Activated CD4-positive, alpha-beta T cell treated with anti-CD3 and anti-CD28 coated beads for 36 hours (primary cell): ENCODE measurements around the gene RUNDC3A. TPM values are rescaled to one million over a fixed set of nuclear protein-coding genes. Genes with fewer than 3 reads are reported as not detected.

Source experiments
- ATAC-seq: fragments of 200-7000 bp; cut with Tn5 transposase; one replicate; pipeline ENCODE4 v1.10.0; 2021; ENCODE audit warnings: mild to moderate bottlenecking, moderate library complexity
- CTCF ChIA-PET: fragments of 350-600 bp; sonication (Branson Sonifier 250); formaldehyde crosslinking; loops from one replicate; lab custom pipeline; 2021; ENCODE audit warnings: antibody characterized with exemption; lab: Charles Lee
- POLR2A ChIA-PET: fragments of 350-600 bp; sonication (Branson Sonifier 250); formaldehyde crosslinking; loops from one replicate; lab custom pipeline; 2021; ENCODE audit warnings: antibody characterized with exemption, inconsistent platforms; lab: Charles Lee
- DNase-seq: peaks from one replicate; pipeline ENCODE4 v3.0.0-alpha.2; 2020
- H3K27ac Mint-ChIP-seq: one replicate; pipeline ENCODE4 v1.8.0; 2021; ENCODE audit warnings: mixed read lengths
- H3K27me3 Mint-ChIP-seq: one replicate; pipeline ENCODE4 v1.8.0; 2021; ENCODE audit warnings: mixed read lengths
- H3K36me3 Mint-ChIP-seq: one replicate; pipeline ENCODE4 v1.8.0; 2021; ENCODE audit warnings: low read depth, mixed read lengths
- H3K4me1 Mint-ChIP-seq: one replicate; pipeline ENCODE4 v1.8.0; 2021; ENCODE audit warnings: mixed read lengths
- H3K4me3 Mint-ChIP-seq: one replicate; pipeline ENCODE4 v1.8.0; 2021; ENCODE audit warnings: mild to moderate bottlenecking, moderate library complexity, mixed read lengths
- H3K9me3 Mint-ChIP-seq: one replicate; pipeline ENCODE4 v1.8.0; 2021; ENCODE audit warnings: low read depth, mixed read lengths
- intact Hi-C, 2 experiments: fragments of 100-400 bp; cut with DNase I in 1 of 2; cut with micrococcal nuclease in 1 of 2; formaldehyde crosslinking; loops; one replicate each; pipeline versions ENCODE4 v1.14.2 to v1.15.1; 2022 to 2024; cut with DNase I, micrococcal nuclease
- total RNA-seq, 2 experiments: library from RNA; stranded (reverse); gene quantifications; one replicate each; pipeline ENCODE4 v1.2.3, GENCODE V29; 2021

Gene RUNDC3A
- total RNA-seq, 2 experiments from 2014 or later = 0.11 TPM; not detected in 1

DNA sequence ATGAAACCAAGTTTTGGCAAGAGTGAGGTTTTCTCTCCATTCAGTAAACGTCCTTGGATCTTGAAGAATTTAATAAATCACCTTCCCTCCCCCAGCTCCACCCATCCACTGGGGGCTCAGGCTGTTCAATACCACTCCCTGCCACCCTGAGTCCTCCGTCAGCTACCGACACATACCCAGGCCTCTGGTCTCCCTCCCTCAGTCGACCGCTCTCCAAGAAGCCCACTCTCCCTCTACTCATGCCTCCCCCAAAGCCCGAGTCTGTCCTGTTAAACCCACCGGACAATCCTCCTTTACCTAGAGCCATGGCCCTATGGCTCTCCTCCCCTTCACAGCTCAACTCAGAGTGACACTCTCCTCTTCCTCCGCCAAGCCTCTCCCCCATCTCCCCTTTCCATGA is 20.8 kb upstream of the RUNDC3A start:
- no peak for DNase-seq
- POLR2A ChIA-PET = interaction anchor here (0.6 kb wide), 1 partner anchor 70 kb away, joined by 3 read pairs; no protein-coding TSS in a partner anchor
- H3K27me3 Mint-ChIP-seq = peaks cover 2% of the 10 kb centered on the region
- no peak overlapping the region for H3K27ac Mint-ChIP-seq
- intact Hi-C loops = no loop called here
- no peak overlapping the region for H3K4me3 Mint-ChIP-seq
- H3K4me1 Mint-ChIP-seq = no peaks in the 10 kb centered on the region
- no peaks in the 10 kb centered on the region for H3K36me3 Mint-ChIP-seq
- H3K9me3 Mint-ChIP-seq = no peaks in the 10 kb centered on the region
- ATAC-seq = no peak
- CTCF ChIA-PET = interaction anchor here (0.8 kb wide), 1 partner anchor 43 kb away, joined by 3 read pairs; no protein-coding TSS in a partner anchor

DNA sequence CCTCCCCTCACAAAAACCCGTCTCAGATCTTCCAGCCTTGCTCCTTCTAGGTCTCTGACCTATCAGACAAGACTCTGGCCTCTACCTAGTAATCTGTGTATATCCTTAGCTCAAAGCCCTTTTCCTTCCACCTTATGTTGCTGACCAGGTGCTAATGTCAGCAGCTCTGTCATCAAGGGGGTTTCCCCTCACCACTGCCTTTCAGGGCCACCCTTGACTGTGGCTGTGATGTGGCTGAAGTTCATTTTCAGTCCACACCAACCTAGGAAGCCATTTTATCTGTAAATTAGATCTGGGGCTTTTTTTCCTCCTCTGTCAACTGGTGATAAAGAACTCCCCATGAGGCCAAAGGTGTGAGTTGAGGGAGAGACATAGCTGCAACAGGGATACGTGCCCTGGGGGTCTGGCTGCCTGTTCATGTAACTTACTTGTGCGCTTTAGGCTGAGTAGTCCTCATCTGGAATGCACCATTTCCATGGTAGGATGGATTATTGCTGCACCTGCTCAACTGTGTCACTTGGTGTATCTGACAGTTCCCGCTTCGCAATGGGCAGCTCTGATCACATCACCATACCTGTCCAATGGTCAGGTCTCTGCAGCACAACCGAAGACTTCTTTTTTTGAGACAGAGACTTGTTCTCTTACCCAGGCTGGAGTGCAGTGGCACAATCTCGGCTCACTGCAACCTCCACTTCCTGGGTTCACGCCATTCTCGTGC is 14.7 kb upstream of the RUNDC3A start:
- Mint-ChIP-seq H3K27ac (no peak overlapping the region), H3K4me3 (no peak overlapping the region), H3K4me1 (no peaks in the 10 kb centered on the region), H3K9me3 (no peaks in the 10 kb centered on the region), H3K36me3 (no peaks in the 10 kb centered on the region), H3K27me3 (peaks cover 2% of the 10 kb centered on the region)
- ATAC-seq (peak; percentile 33), DNase-seq (no peak)
- intact Hi-C loops = no loop called here
- ChIA-PET CTCF (interaction anchor here (1.3 to 2.0 kb wide), 2 partner anchors 60 to 64 kb away, joined by 3 to 5 read pairs; no protein-coding TSS in a partner anchor), POLR2A (no interaction called here)

DNA sequence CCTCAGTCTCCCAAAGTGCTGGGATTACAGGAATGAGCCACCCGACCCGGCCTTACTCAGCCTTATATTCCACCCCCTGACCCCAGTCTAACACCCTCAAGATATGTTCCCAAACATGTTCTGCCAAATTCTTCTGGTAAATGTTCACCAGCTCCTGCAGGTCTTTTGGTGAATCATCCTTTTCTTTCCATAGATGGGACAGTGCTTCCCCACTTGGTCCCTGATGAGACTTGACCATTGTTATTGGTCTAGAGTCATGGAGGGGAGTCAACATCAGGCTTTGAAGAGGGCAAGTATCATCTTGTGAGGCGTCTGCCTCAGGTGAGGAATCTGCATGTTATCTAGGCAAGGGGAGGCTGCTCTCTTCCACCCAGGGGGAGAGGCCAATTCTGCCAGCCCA is 10.4 kb upstream of the RUNDC3A start:
- H3K4me3 Mint-ChIP-seq = no peak overlapping the region
- ChIA-PET CTCF (no interaction called here), POLR2A (interaction anchor here (0.6 kb wide), 1 partner anchor 32 kb away, joined by 3 read pairs; no protein-coding TSS in a partner anchor)
- no peak for DNase-seq
- H3K27ac Mint-ChIP-seq = no peak overlapping the region
- ATAC-seq = no peak
- intact Hi-C loops = no loop called here
- no peaks in the 10 kb centered on the region for H3K4me1 Mint-ChIP-seq
- H3K27me3 Mint-ChIP-seq = no peaks in the 10 kb centered on the region
- H3K36me3 Mint-ChIP-seq = no peaks in the 10 kb centered on the region
- no peaks in the 10 kb centered on the region for H3K9me3 Mint-ChIP-seq

DNA sequence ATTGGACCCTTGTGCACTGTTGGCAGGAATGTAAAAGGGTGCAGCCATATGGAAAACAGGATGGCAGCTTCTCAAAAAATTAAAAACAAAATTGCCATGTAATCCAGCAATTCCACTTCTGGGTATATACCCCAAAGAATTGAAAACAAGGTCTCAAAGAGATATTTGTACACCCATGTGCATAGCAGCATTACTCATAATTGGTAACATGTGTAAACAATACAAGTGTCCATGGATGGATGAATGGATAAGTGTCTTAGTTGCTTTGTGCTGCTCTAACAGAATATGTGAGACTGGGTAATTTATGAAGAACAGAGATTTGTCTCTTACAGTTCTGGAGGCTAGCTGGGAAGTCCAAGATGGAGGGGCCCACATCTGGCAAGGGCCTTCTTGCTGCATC is 3.8 kb upstream of the RUNDC3A start:
- intact Hi-C loops = no loop called here
- no peak for ATAC-seq

DNA sequence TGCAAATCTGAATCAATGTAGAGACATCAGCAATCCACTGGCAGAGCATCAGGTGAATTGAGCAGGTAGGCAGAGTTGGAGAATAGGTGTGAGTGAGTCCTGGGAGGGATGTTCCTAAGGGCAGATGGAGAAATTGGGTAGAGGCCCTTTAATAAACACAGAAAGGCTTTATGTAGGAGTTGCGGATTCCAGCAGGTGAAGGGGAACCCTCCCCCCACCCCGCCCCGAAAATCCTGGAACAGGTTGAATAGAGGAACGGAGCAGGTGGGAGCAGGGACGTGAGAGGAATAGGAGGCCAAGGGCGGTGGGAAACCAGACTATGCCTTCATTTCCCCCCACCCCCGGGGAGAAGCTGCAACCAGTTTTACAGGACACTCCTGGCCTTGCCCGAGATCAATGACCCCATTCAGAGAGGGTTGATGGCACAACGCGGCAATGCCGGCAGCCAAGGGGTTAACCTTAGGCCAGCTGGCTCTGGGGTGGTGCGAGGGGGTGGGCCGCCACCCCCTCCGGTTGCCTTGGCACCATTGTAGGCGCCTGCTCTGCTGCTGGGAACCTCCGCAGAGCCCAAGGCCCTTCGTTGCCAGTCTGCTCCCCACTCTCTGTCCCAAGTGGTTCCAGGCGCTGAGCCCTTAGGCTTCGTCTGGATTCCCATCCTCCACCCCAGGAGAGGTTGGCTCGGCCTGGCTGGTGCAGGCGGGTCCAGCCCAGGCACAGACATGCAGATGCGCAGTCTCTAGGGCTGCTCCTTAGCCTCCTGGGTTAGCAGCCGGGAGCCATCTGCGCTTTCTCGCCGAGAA is 814 bp upstream of the RUNDC3A start:
- peak; percentile 40 for ATAC-seq
- Mint-ChIP-seq H3K4me1 (peaks cover 5% of the 10 kb centered on the region), H3K27ac (no peak overlapping the region), H3K36me3 (no peaks in the 10 kb centered on the region), H3K4me3 (no peak overlapping the region), H3K9me3 (no peaks in the 10 kb centered on the region), H3K27me3 (peaks cover 23% of the 10 kb centered on the region)
- intact Hi-C loops = loop anchor here in 1 of 2 experiments (1.0 kb wide), 3 partner anchors 17 to 86 kb away; partner anchors contain the start of genes GRN and SLC25A39
- ChIA-PET POLR2A (interaction anchor here (0.6 to 1.1 kb wide), 2 partner anchors 86 to 223 kb away, joined by 4 to 8 read pairs; no protein-coding TSS in a partner anchor), CTCF (interaction anchor here (0.8 kb wide), 1 partner anchor 69 kb away, joined by 3 read pairs; no protein-coding TSS in a partner anchor)
- no peak for DNase-seq

More for the DNA sequence above, 3.8 kb upstream of the RUNDC3A start:
- Mint-ChIP-seq H3K27ac (no peak overlapping the region), H3K9me3 (no peaks in the 10 kb centered on the region), H3K4me1 (peaks cover 5% of the 10 kb centered on the region), H3K4me3 (no peak overlapping the region), H3K36me3 (no peaks in the 10 kb centered on the region), H3K27me3 (peaks cover 20% of the 10 kb centered on the region)
- DNase-seq = no peak
- CTCF ChIA-PET = interaction anchor here (1.2 to 1.8 kb wide), 3 partner anchors 26 to 101 kb away, joined by 3 to 7 read pairs (median 6); no protein-coding TSS in a partner anchor
- POLR2A ChIA-PET = no interaction called here

DNA sequence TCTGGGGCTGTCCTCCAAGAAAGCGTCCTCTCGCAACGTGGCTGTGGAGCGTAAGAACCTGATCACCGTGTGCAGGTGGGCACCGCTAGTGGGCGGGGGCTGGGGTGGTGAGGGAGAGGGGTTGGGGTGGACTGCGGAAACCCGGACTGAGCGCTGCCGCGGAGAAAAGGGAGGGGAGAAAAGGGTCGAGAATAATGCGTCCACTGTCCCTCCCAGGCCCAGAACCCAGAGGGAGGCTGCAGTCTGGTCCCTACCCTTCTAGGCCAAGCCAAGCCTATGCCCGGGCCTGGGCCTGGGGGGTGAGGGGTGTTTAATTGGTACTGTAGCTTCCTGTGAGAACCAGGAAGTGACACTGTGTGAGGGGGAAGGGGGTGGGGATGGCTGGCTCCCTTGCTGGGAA is 464 bp downstream of the RUNDC3A start:
- no peak overlapping the region for H3K27ac Mint-ChIP-seq
- H3K36me3 Mint-ChIP-seq = no peaks in the 10 kb centered on the region
- CTCF ChIA-PET = interaction anchor here (0.8 kb wide), 1 partner anchor 67 kb away, joined by 3 read pairs; no protein-coding TSS in a partner anchor
- intact Hi-C loops = loop anchor here in 1 of 2 experiments (1.0 kb wide), 3 partner anchors 15 to 88 kb away; partner anchors contain the start of genes GRN and SLC25A39
- no peaks in the 10 kb centered on the region for H3K9me3 Mint-ChIP-seq
- H3K27me3 Mint-ChIP-seq = peaks cover 28% of the 10 kb centered on the region
- POLR2A ChIA-PET = interaction anchor here (1.1 kb wide), 1 partner anchor 88 kb away, joined by 4 read pairs; no protein-coding TSS in a partner anchor
- no peak overlapping the region for H3K4me3 Mint-ChIP-seq
- no peak for ATAC-seq
- DNase-seq = no peak
- peaks cover 5% of the 10 kb centered on the region for H3K4me1 Mint-ChIP-seq

DNA sequence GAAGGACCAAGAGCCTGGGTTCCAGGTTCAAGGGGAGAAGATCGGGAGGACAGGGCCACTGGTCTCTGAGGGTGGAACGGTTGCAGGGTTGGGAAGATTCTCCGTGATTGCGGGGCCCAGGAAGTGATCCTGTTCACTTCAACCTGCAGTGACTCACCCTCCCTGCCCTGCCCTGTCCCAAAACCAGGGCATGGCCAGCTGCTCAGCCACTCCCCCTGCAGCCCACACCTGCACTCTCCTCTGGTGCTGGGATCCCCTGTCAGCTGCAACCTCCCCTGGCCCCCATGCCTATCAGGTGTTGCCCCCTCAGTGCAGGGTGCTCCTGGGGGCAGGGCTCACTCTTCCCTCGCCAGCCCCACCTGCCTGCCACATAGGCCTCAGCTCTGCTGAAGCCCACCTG is 1.1 kb downstream of the RUNDC3A start:
- Mint-ChIP-seq H3K27ac (no peak overlapping the region), H3K36me3 (no peaks in the 10 kb centered on the region), H3K4me1 (peaks cover 5% of the 10 kb centered on the region), H3K9me3 (no peaks in the 10 kb centered on the region), H3K27me3 (peaks cover 31% of the 10 kb centered on the region), H3K4me3 (no peak overlapping the region)
- intact Hi-C loops = no loop called here
- DNase-seq (no peak), ATAC-seq (no peak)
- ChIA-PET POLR2A (no interaction called here), CTCF (interaction anchor here (0.9 to 1.7 kb wide), 2 partner anchors 21 to 36 kb away, joined by 3 to 4 read pairs; no protein-coding TSS in a partner anchor)

DNA sequence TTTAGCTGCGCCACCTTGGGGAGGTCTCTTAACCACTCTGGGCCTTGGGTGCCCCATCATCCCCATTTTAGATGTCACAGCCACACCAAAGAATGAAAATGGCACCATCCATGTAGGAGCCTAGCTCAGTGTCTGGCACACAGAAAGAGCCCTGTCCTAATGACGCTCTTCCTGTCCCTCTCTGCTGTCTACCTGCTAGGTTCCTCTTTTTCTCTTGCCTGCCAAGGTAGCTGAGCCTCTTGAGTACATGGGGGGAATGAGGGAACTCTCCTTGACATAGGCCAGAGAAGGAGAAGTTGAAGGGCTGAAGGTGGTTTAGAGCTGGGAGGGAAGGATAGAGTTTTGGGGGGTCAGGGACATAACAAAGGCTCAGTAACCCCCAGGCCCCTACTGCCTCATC is 1.8 kb downstream of the RUNDC3A start:
- ATAC-seq (no peak), DNase-seq (no peak)
- POLR2A ChIA-PET = no interaction called here
- peaks cover 5% of the 10 kb centered on the region for H3K4me1 Mint-ChIP-seq
- no peak overlapping the region for H3K4me3 Mint-ChIP-seq
- intact Hi-C loops = no loop called here
- no peaks in the 10 kb centered on the region for H3K36me3 Mint-ChIP-seq
- H3K9me3 Mint-ChIP-seq = no peaks in the 10 kb centered on the region
- peaks cover 31% of the 10 kb centered on the region for H3K27me3 Mint-ChIP-seq
- H3K27ac Mint-ChIP-seq = no peak overlapping the region
- CTCF ChIA-PET = interaction anchor here (0.9 to 1.7 kb wide), 2 partner anchors 21 to 36 kb away, joined by 3 to 4 read pairs; no protein-coding TSS in a partner anchor

DNA sequence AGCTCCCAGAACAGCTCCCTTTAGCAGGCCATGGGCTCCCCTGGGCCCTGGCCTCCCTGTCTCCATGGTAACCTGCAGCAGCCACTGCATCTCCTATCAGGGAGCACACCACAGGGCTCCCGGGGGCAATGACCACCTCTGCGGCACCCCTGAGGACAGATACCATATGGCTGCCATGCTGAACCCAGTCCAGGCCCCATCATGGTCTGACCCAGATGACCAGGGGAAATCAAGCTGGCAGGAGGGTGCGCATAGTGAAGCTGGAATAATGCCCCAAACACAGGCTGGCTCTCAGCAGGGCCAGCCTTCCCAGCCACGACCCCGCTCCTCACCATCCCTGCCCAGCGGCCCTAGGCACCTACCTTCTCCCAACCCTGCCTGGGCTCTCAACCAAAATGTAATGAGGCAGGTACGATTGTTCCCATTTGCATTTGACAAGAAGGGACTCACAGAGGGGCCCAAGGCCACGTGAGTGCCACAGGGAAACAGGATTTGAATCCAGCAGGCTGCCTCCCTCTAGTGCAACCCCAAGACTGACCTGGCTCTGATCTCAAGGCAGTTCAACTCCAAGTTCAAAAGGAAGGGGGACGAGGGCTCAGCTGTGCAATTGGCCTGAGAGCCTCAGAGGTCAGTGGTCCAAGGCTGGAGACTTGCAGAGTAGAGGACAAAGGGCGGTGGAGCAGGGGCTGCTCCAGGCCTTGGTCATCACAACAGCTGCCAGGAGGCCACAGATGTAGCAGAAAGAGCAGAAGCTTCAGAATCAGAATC is 2.4 kb downstream of the RUNDC3A start:
- POLR2A ChIA-PET = no interaction called here
- no peaks in the 10 kb centered on the region for H3K36me3 Mint-ChIP-seq
- peaks cover 10% of the 10 kb centered on the region for H3K4me1 Mint-ChIP-seq
- intact Hi-C loops = no loop called here
- ATAC-seq (no peak), DNase-seq (no peak)
- no peak overlapping the region for H3K4me3 Mint-ChIP-seq
- no peaks in the 10 kb centered on the region for H3K9me3 Mint-ChIP-seq
- H3K27me3 Mint-ChIP-seq = peaks cover 36% of the 10 kb centered on the region
- CTCF ChIA-PET = interaction anchor here (1.7 kb wide), 1 partner anchor 20 kb away, joined by 4 read pairs; no protein-coding TSS in a partner anchor
- H3K27ac Mint-ChIP-seq = no peak overlapping the region

DNA sequence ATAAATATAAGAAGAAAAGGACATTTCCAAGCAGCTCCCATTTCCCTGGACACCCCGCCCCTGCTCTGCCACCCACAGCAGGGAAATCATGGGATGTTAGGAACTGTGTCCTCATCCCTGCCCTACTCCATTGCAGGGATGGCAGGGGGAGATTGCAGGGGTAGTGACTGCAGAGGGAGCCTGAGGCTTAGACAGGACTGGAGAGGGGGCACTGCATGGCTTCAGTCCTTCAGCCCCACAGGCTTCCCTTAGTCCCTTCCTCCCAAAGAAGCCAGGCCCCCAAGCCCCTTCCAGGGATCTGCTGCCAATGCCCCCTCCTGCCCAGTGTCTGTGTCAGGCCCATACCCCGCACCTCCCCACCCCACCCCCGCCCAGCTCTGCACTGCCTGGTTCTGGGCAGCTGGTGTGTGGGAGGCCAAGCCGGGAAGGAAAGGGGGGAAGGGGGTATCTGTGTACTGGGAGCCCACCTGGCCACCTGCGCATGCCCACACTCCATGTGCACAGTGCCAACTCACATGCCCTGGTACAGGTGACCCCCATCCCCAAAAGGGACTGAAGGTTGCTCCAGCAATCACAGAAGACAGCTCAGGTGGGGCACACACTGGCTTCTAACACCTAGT is 3.3 kb downstream of the RUNDC3A start:
- H3K9me3 Mint-ChIP-seq = no peaks in the 10 kb centered on the region
- H3K36me3 Mint-ChIP-seq = no peaks in the 10 kb centered on the region
- ChIA-PET POLR2A (no interaction called here), CTCF (no interaction called here)
- no peak for DNase-seq
- H3K27ac Mint-ChIP-seq = no peak overlapping the region
- no peak overlapping the region for H3K4me3 Mint-ChIP-seq
- intact Hi-C loops = no loop called here
- peaks cover 16% of the 10 kb centered on the region for H3K4me1 Mint-ChIP-seq
- H3K27me3 Mint-ChIP-seq = peaks cover 39% of the 10 kb centered on the region
- no peak for ATAC-seq
